Measurements from ENCODE around the gene MED19. TPM values are rescaled to one million over a fixed set of nuclear protein-coding genes. Genes with fewer than 3 reads are reported as not detected.

The MED19 gene
- total and polyA plus RNA-seq, 2 donors from 2014 or later, result 15.2 to 26.1 TPM

- Histone ChIP-seq H3K4me3 (ENCODE audit: low read length in 3 of 3) (no peak within 1 kb of the TSS), H3K4me1 (ENCODE audit: control insufficient read depth in 2 of 3, insufficient read depth in 2 of 3, low read depth in 1 of 3, low read length in 3 of 3) (peaks cover 0 to under 1% (median 0%) of the 10 kb centered on the region in 3 donors), H3K27me3 (ENCODE audit: control insufficient read depth, insufficient read depth, low read length) (no peaks in the 10 kb centered on the region), H3K36me3 (ENCODE audit: control insufficient read depth in 2 of 3, insufficient read depth in 3 of 3, low read length in 3 of 3) (no peaks in the 10 kb centered on the region), H3K27ac (ENCODE audit: low read depth in 2 of 2, low read length in 2 of 2) (no peak within 1 kb of the TSS), H3K9ac (ENCODE audit: low read length in 3 of 3) (no peak within 1 kb of the TSS), H3K9me3 (ENCODE audit: control insufficient read depth in 2 of 3, insufficient read depth in 1 of 3, low read length in 3 of 3) (no peaks in the 10 kb centered on the region)
- intact Hi-C loops (cut with DNase I), result no loop called here
- peak; percentile 70 for TF ChIP-seq CTCF (IDR thresholded peaks at IDR 0.05; ENCODE audit: borderline replicate concordance, extremely low read depth, insufficient read depth)
- FAIRE-seq, result no peak
- peak in 2 of 5 donors; percentile 41 to 71 for DNase-seq
Observed at GRCh38 chr11:57751676-57752253, 39.8 kb upstream of the MED19 start, which contains the start of gene BTBD18. Gene BTBD18 (minus strand): TSS chr11:57751819. CDS start chr11:57751188, 631 bp downstream.

DNA sequence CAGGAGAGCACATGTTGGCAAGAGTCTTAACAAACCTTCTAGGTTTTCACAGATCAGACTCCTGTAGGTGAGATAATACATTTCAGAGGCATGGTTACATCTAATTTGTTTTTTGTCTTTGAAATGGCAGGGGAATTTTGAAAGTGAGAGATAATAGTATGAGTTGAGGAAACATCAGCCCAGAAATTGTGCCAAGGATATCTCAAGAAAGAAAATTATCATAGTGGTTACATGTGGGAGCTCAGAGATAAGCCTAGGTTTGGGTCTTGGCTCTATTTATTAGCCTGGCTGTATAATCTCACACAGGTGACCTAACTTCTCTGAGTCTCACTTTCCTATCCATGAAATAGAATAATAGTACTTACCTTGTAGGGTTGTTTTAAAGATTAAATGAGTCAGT, 39.2 kb upstream of the MED19 start:
- no peak for TF ChIP-seq CTCF (IDR thresholded peaks at IDR 0.05; ENCODE audit: borderline replicate concordance, extremely low read depth, insufficient read depth)
- no peak overlapping the region for H3K4me3 ChIP-seq (ENCODE audit: low read length in 3 of 3)
- FAIRE-seq (no peak), DNase-seq (no peak)
- H3K27me3 ChIP-seq (ENCODE audit: control insufficient read depth, insufficient read depth, low read length), result no peaks in the 10 kb centered on the region
- no peak overlapping the region for H3K27ac ChIP-seq (ENCODE audit: low read depth in 2 of 2, low read length in 2 of 2)
- peaks cover 0 to 3% (median 0%) of the 10 kb centered on the region in 3 donors for H3K4me1 ChIP-seq (ENCODE audit: control insufficient read depth in 2 of 3, insufficient read depth in 2 of 3, low read depth in 1 of 3, low read length in 3 of 3)
- H3K9ac ChIP-seq (ENCODE audit: low read length in 3 of 3), result no peak overlapping the region
- H3K36me3 ChIP-seq (ENCODE audit: control insufficient read depth in 2 of 3, insufficient read depth in 3 of 3, low read length in 3 of 3), result no peaks in the 10 kb centered on the region
- no peaks in the 10 kb centered on the region for H3K9me3 ChIP-seq (ENCODE audit: control insufficient read depth in 2 of 3, insufficient read depth in 1 of 3, low read length in 3 of 3)
- intact Hi-C loops (cut with DNase I), result no loop called here

DNA sequence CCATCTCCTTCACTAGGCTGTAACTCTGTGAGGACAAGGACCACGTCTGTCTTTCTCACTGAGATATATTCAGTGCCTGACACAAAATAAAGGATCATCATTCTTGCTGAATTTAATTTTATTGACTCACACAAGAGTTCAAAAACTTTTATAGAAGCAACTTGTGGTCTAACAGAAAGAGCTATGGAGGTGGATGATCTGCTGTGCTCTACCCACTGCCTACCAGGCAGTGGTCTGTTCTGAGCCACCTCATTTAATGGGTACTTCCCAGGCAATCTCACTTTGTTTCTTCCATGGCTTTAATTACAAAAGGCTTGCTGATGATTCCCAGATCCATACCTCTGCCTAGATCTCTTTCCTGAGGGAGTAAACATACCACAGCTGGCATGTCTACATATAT, 34.9 kb upstream of the MED19 start:
- intact Hi-C loops (cut with DNase I), result no loop called here
- Histone ChIP-seq H3K27ac (ENCODE audit: low read depth in 2 of 2, low read length in 2 of 2) (no peak overlapping the region), H3K4me3 (ENCODE audit: low read length in 3 of 3) (no peak overlapping the region), H3K9ac (ENCODE audit: low read length in 3 of 3) (no peak overlapping the region), H3K4me1 (ENCODE audit: control insufficient read depth in 2 of 3, insufficient read depth in 2 of 3, low read depth in 1 of 3, low read length in 3 of 3) (peaks cover 2 to 14% (median 13%) of the 10 kb centered on the region in 3 donors), H3K9me3 (ENCODE audit: control insufficient read depth in 2 of 3, insufficient read depth in 1 of 3, low read length in 3 of 3) (no peaks in the 10 kb centered on the region), H3K36me3 (ENCODE audit: control insufficient read depth in 2 of 3, insufficient read depth in 3 of 3, low read length in 3 of 3) (peaks cover 4 to 20% (median 13%) of the 10 kb centered on the region in 3 donors), H3K27me3 (ENCODE audit: control insufficient read depth, insufficient read depth, low read length) (no peaks in the 10 kb centered on the region)
- no peak for DNase-seq
- FAIRE-seq, result no peak
- no peak for TF ChIP-seq CTCF (IDR thresholded peaks at IDR 0.05; ENCODE audit: borderline replicate concordance, extremely low read depth, insufficient read depth)

Data from kidney (tissue), 14 donors.